Measurements from ENCODE around the gene EPHB4.
"Not testable (repeated sequence)": the region's sequence is repeated elsewhere in the genome, so short reads cannot be mapped to it uniquely, and the experiment has no call there.

The EPHB4 gene

GRCh38 chr7:100822236-100823139 is 4.8 kb downstream of the EPHB4 start:
- no peak for DNase-seq (ENCODE audit: low read depth in 3 of 3)

GRCh38 chr7:100819586-100819985 is 7.7 kb downstream of the EPHB4 start:
- DNase-seq (ENCODE audit: low read depth in 3 of 3), result no peak

- no peak for DNase-seq (ENCODE audit: low read depth in 3 of 3)
These were observed 8.5 kb downstream of the EPHB4 start for GRCh38 chr7:100818825-100819224.

- no peak for DNase-seq (ENCODE audit: low read depth in 3 of 3)
These were observed 9.0 kb downstream of the EPHB4 start for GRCh38 chr7:100818366-100818765.

GRCh38 chr7:100817097-100817496 is 10.2 kb downstream of the EPHB4 start:
- no peak for DNase-seq (ENCODE audit: low read depth in 3 of 3)

GRCh38 chr7:100816515-100816914 is 10.8 kb downstream of the EPHB4 start:
- DNase-seq (ENCODE audit: low read depth in 3 of 3), result not testable (repeated sequence)

- no peak for DNase-seq (ENCODE audit: low read depth in 3 of 3)
These were observed 14.6 kb downstream of the EPHB4 start for GRCh38 chr7:100812729-100813128.

GRCh38 chr7:100811480-100811879 is 15.8 kb downstream of the EPHB4 start:
- DNase-seq (ENCODE audit: low read depth in 3 of 3), result no peak

GRCh38 chr7:100808354-100808875 is 18.9 kb downstream of the EPHB4 start:
- no peak for DNase-seq (ENCODE audit: low read depth in 3 of 3)

- DNase-seq (ENCODE audit: low read depth in 3 of 3), result not testable (repeated sequence)
These were observed 20.4 kb downstream of the EPHB4 start for GRCh38 chr7:100806883-100807282.

GRCh38 chr7:100806276-100806675 is 21.0 kb downstream of the EPHB4 start:
- DNase-seq (ENCODE audit: low read depth in 3 of 3), result no peak

GRCh38 chr7:100804681-100805431 is 22.5 kb downstream of the EPHB4 start:
- no peak for DNase-seq (ENCODE audit: low read depth in 3 of 3)

- DNase-seq (ENCODE audit: low read depth in 3 of 3), result peak in 1 of 3 donors; percentile 21
These were observed 23.7 kb downstream of the EPHB4 start for GRCh38 chr7:100803398-100804161.

- DNase-seq (ENCODE audit: low read depth in 3 of 3), result no peak
These were observed 24.4 kb downstream of the EPHB4 start for GRCh38 chr7:100802951-100803350.

- DNase-seq (ENCODE audit: low read depth in 3 of 3), result no peak
These were observed 25.3 kb downstream of the EPHB4 start for GRCh38 chr7:100801833-100802568.

- peak; percentile 22 to 38 (median 28) for DNase-seq (ENCODE audit: low read depth in 3 of 3)
These were observed 28.1 kb downstream of the EPHB4 start for GRCh38 chr7:100799037-100799896.

- DNase-seq (ENCODE audit: low read depth in 3 of 3), result no peak
These were observed 32.6 kb downstream of the EPHB4 start for GRCh38 chr7:100794741-100795140.

GRCh38 chr7:100793806-100794660 is 33.3 kb downstream of the EPHB4 start:
- no peak for DNase-seq (ENCODE audit: low read depth in 3 of 3)

Measured in stimulated activated CD4-positive, alpha-beta T cell treated with anti-CD3 and anti-CD28 coated beads, TNF-alpha, amount 100 ng/mL, for 48 hours (primary cell).